SU-DHL-6 (cell line): ENCODE results near the gene GALNT15.

Experiments used
- H2AFZ ChIP-seq: fragments of 200-600 bp; sonication (generic); 2 replicates; pipeline ENCODE4 v1.6.1; 2014; ENCODE audit warnings: low read depth, mild to moderate bottlenecking, moderate library complexity, mixed read lengths, antibody characterized with exemption, low read length; ENCODE audit not compliant: severe bottlenecking
- H3F3A ChIP-seq: fragments of 200-600 bp; shearing (Covaris generic); 2 replicates; pipeline ENCODE4 v1.6.0; 2016; ENCODE audit warnings: antibody characterized with exemption, mild to moderate bottlenecking; ENCODE audit not compliant: insufficient read depth
- H3K27ac ChIP-seq: fragments of 200-600 bp; sonication (generic); 2 replicates; pipeline ENCODE4 v1.5.1; 2016; ENCODE audit warnings: low read depth, mild to moderate bottlenecking, low read length, moderate library complexity, mixed read lengths
- H3K27me3 ChIP-seq: fragments of 200-600 bp; sonication (generic), shearing (Covaris generic); 2 replicates; pipeline ENCODE4 v1.6.0; 2014; ENCODE audit warnings: mild to moderate bottlenecking, low read length
- H3K36me3 ChIP-seq: fragments of 200-600 bp; sonication (generic); 2 replicates; pipeline ENCODE4 v1.6.1; 2014; ENCODE audit warnings: mild to moderate bottlenecking, low read length, mixed read lengths
- H3K4me2 ChIP-seq: fragments of 300-600, 200-600 bp; shearing (Covaris generic), sonication (generic); 2 replicates; pipeline ENCODE4 v1.6.0; 2014; ENCODE audit warnings: low read length, low read depth, mild to moderate bottlenecking; ENCODE audit not compliant: poor library complexity, severe bottlenecking
- H3K4me3 ChIP-seq: fragments of 200-600 bp; sonication (generic); 2 replicates; pipeline ENCODE4 v1.5.1; 2014; ENCODE audit warnings: antibody characterized with exemption, low read length, mild to moderate bottlenecking, mixed read lengths; ENCODE audit not compliant: insufficient read depth, poor library complexity, severe bottlenecking
- H3K79me2 ChIP-seq: fragments of 200-600 bp; sonication (generic); 2 replicates; pipeline ENCODE4 v1.6.1; 2014; ENCODE audit warnings: mild to moderate bottlenecking, low read length, moderate library complexity; ENCODE audit not compliant: insufficient read depth
- H3K9ac ChIP-seq: fragments of 200-600 bp; sonication (generic); 2 replicates; pipeline ENCODE4 v1.7.0; 2014; ENCODE audit warnings: mild to moderate bottlenecking, low read length
- H3K9me2 ChIP-seq: fragments of 200-600 bp; sonication (generic); replicated peaks from 2 replicates; pipeline ENCODE4 v1.6.1; 2014; ENCODE audit warnings: low read length; ENCODE audit not compliant: insufficient read depth
- H3K9me3 ChIP-seq: fragments of 200-600 bp; sonication (generic); 2 replicates; pipeline ENCODE4 v1.6.1; 2014; ENCODE audit warnings: low read length, mixed read lengths; ENCODE audit not compliant: insufficient read depth
- H4K20me1 ChIP-seq: fragments of 200-600 bp; sonication (generic); 2 replicates; pipeline ENCODE4 v1.6.1; 2014; ENCODE audit warnings: low read depth, mild to moderate bottlenecking, antibody characterized with exemption, low read length, moderate library complexity, mixed read lengths
- EZH2phosphoT487 ChIP-seq: fragments of 200-600 bp; sonication (generic), shearing (Covaris generic); conservative IDR thresholded peaks from 2 replicates; pipeline ENCODE4 v1.6.1; 2018; ENCODE audit warnings: mild to moderate bottlenecking, antibody characterized with exemption, low read length, moderate library complexity, mixed read lengths
- TF ChIP-seq, protein P1 (sequence below): fragments of 200-600 bp; sonication (generic); IDR thresholded peaks from one replicate; pipeline ENCODE4 v1.5.1; 2017; ENCODE audit warnings: antibody characterized with exemption, mild to moderate bottlenecking, low read length, moderate library complexity; ENCODE audit not compliant: insufficient read depth, poor library complexity, severe bottlenecking

The GALNT15 gene

DNA sequence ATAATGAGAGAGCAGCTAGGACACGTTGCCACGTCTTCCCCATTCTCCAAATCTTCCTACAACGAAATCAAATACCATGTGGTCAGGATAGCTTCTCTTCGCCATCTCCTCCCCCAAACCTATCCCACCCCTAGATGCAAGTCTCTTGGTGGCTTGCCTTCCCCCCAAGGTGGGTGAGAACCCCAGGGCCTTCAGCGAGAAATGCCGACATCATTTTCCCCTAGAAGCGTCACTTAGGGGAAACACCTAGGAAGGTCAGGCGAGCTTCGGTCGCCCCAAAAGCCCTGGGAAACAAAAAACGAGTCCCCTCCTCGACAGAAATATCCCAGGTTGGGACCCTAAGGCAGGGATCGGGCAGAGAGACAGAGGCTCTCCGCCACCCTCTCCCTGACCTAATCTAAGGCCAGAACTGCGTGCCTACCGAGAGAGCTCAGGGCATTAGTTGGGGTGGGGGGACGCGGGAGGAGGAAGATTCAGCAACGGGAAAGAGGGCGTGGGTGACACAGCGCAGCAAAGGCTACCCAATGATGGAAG is 89.8 kb downstream of the GALNT15 start:
- no peak for TF ChIP-seq EZH2phosphoT487
- TF ChIP-seq, protein P1, sequence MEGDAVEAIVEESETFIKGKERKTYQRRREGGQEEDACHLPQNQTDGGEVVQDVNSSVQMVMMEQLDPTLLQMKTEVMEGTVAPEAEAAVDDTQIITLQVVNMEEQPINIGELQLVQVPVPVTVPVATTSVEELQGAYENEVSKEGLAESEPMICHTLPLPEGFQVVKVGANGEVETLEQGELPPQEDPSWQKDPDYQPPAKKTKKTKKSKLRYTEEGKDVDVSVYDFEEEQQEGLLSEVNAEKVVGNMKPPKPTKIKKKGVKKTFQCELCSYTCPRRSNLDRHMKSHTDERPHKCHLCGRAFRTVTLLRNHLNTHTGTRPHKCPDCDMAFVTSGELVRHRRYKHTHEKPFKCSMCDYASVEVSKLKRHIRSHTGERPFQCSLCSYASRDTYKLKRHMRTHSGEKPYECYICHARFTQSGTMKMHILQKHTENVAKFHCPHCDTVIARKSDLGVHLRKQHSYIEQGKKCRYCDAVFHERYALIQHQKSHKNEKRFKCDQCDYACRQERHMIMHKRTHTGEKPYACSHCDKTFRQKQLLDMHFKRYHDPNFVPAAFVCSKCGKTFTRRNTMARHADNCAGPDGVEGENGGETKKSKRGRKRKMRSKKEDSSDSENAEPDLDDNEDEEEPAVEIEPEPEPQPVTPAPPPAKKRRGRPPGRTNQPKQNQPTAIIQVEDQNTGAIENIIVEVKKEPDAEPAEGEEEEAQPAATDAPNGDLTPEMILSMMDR, result no peak
- Histone ChIP-seq H3K9ac (peak overlapping the region; percentile 69), H3K4me2 (peak overlapping the region; percentile 85), H3K36me3 (no peaks in the 10 kb centered on the region), H3K9me3 (no peaks in the 10 kb centered on the region), H3K4me3 (peak overlapping the region; percentile 75), H3K27ac (no peak overlapping the region), H3F3A (peaks cover 6% of the 10 kb centered on the region; the same call in 1 of the 2 replicates), H3K79me2 (peaks cover 56% of the 10 kb centered on the region), H4K20me1 (no peaks in the 10 kb centered on the region), H3K9me2 (no peaks in the 10 kb centered on the region), H3K27me3 (no peaks in the 10 kb centered on the region), H2AFZ (peak overlapping the region; percentile 63)

DNA sequence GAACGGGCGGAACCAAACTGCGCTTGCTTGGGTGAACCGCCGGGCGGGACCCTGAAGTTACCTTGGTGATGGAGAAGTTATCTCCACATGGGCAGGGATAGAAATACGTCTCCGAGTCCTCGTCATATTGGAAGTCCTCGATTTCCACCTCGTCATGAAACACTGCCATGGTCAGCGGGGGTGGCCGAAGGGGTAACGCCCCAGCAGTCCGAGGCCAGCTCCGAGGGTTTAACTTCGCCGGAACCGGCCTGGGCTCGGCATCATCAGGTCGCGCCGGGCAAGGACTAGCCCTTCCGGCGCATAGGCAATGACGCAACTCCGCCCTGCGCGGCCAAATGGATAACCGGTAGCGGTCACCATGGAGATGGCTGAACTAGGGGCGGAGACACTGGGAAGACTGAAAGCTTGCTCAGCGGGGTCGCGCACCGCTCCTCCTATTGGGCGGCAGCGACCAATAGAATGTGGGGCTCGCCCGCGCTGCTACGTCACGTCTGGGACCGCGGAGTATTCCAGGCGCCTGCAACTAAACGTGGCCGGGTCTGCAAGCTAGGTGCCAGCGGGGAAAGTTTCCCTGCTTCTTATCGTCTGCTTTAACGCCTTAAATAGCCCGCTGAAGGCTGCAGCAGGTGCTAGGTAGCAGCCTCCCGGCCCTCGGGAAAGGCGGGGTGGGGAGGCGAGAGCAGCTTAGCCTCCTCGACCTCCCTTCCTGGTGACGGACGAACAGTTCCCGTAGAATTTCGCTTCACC is 90.4 kb downstream of the GALNT15 start, which contains the start of the genes DPH3 and OXNAD1:
DPH3 (minus strand) TSS at position 236 of the 747 bp plus-strand sequence; CDS start at position 169, 67 bp downstream.
OXNAD1 (plus strand) TSS at position 505 of the 747 bp plus-strand sequence. CDS start 5,741 bp downstream, outside the sequence.
- Histone ChIP-seq H3K9ac (peak within 1 kb of the TSS; percentile 69), H3K27me3 (no peaks in the 10 kb centered on the region), H3K79me2 (peaks cover 58% of the 10 kb centered on the region), H3K4me3 (peak within 1 kb of the TSS; percentile 75), H3K27ac (no peak within 1 kb of the TSS), H2AFZ (peak within 1 kb of the TSS; percentile 72), H4K20me1 (no peaks in the 10 kb centered on the region), H3K36me3 (peaks cover 4% of the 10 kb centered on the region; the same call in 1 of the 2 replicates), H3K9me2 (no peaks in the 10 kb centered on the region), H3F3A (peaks cover 6% of the 10 kb centered on the region; the same call in 1 of the 2 replicates), H3K9me3 (no peaks in the 10 kb centered on the region), H3K4me2 (peak within 1 kb of the TSS; percentile 85)
- TF ChIP-seq, protein P1, result no peak
- TF ChIP-seq EZH2phosphoT487, result no peak

DNA sequence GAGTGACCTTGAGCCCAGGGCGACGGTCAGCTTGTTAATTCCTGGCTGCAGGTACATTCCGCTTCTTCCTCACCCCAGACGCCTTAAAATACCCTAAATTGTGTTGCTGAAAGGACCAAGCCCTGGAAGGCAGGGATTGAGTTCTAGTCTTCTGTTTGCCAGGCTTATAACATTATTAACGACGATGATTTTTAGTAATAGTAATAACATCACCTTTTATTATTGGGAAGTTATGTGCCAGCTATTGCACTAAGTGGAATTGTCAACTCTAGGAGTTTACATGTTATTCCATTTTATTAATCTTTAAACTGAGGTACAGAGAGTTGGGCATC is 90.9 kb downstream of the GALNT15 start:
- Histone ChIP-seq H3K4me3 (peak overlapping the region; percentile 75), H3K79me2 (peaks cover 58% of the 10 kb centered on the region), H3K4me2 (peak overlapping the region; percentile 85), H3F3A (peaks cover 6% of the 10 kb centered on the region; the same call in 1 of the 2 replicates), H3K9me2 (no peaks in the 10 kb centered on the region), H3K9ac (peak overlapping the region; percentile 69), H3K36me3 (peaks cover 6% of the 10 kb centered on the region; the same call in 1 of the 2 replicates), H3K9me3 (no peaks in the 10 kb centered on the region), H2AFZ (peak overlapping the region; percentile 72), H3K27me3 (no peaks in the 10 kb centered on the region), H4K20me1 (no peaks in the 10 kb centered on the region), H3K27ac (no peak overlapping the region)
- TF ChIP-seq, protein P1, result no peak
- TF ChIP-seq EZH2phosphoT487, result no peak
